ENCODE results near the gene USP17L18.
"Not testable (repeated sequence)": the region's sequence is repeated elsewhere in the genome, so short reads cannot be mapped to it uniquely, and the experiment has no call there.

The USP17L18 gene

GRCh38 chr4:9247953-9248680, at the start of gene USP17L18:
Gene USP17L18 (plus strand): TSS chr4:9248630. CDS start chr4:9248630, 0 bp downstream.
- DNase-seq = peak; percentile 3

- not testable (repeated sequence) for DNase-seq
These were observed 38.1 kb upstream of the USP17L18 start, which contains the start of gene USP17L10 for GRCh38 chr4:9210357-9210756. Gene USP17L10 (plus strand): TSS chr4:9210657. CDS start chr4:9210657, 0 bp downstream.

GRCh38 chr4:9214701-9215100, 33.7 kb upstream of the USP17L18 start:
- not testable (repeated sequence) for DNase-seq

GRCh38 chr4:9215105-9215504, 33.3 kb upstream of the USP17L18 start, which contains the start of gene USP17L11:
Gene USP17L11 (plus strand): TSS chr4:9215405. CDS start chr4:9215405, 0 bp downstream.
- not testable (repeated sequence) for DNase-seq

- not testable (repeated sequence) for DNase-seq
These were observed 28.6 kb upstream of the USP17L18 start, which contains the start of gene USP17L12 for GRCh38 chr4:9219852-9220251. Gene USP17L12 (plus strand): TSS chr4:9220152. CDS start chr4:9220152, 0 bp downstream.

GRCh38 chr4:9224596-9224995, 23.8 kb upstream of the USP17L18 start, which contains the start of gene USP17L13:
Gene USP17L13 (plus strand): TSS chr4:9224896. CDS start chr4:9224896, 0 bp downstream.
- DNase-seq = not testable (repeated sequence)

GRCh38 chr4:9230249-9230648, 18.2 kb upstream of the USP17L18 start:
- DNase-seq = not testable (repeated sequence)

GRCh38 chr4:9234085-9234484, 14.3 kb upstream of the USP17L18 start, which contains the start of gene USP17L15:
Gene USP17L15 (plus strand): TSS chr4:9234385. CDS start chr4:9234385, 0 bp downstream.
- DNase-seq = not testable (repeated sequence)

- DNase-seq = not testable (repeated sequence)
These were observed 10.0 kb upstream of the USP17L18 start for GRCh38 chr4:9238461-9238860.

- DNase-seq = not testable (repeated sequence)
These were observed 4.9 kb upstream of the USP17L18 start, which contains the start of gene USP17L17 for GRCh38 chr4:9243579-9243978. Gene USP17L17 (plus strand): TSS chr4:9243879. CDS start chr4:9243879, 0 bp downstream.

- DNase-seq = not testable (repeated sequence)
These were observed 4.6 kb downstream of the USP17L18 start, which contains the start of gene USP17L19 for GRCh38 chr4:9253078-9253477. Gene USP17L19 (plus strand): TSS chr4:9253378. CDS start chr4:9253378, 0 bp downstream.

- DNase-seq = not testable (repeated sequence)
These were observed 9.4 kb downstream of the USP17L18 start, which contains the start of gene USP17L20 for GRCh38 chr4:9257824-9258223. Gene USP17L20 (plus strand): TSS chr4:9258124. CDS start chr4:9258124, 0 bp downstream.

- not testable (repeated sequence) for DNase-seq
These were observed 14.1 kb downstream of the USP17L18 start, which contains the start of gene USP17L21 for GRCh38 chr4:9262572-9262971. Gene USP17L21 (plus strand): TSS chr4:9262872. CDS start chr4:9262872, 0 bp downstream.

GRCh38 chr4:9267319-9267718, 18.9 kb downstream of the USP17L18 start, which contains the start of gene USP17L22:
Gene USP17L22 (plus strand): TSS chr4:9267619. CDS start chr4:9267619, 0 bp downstream.
- not testable (repeated sequence) for DNase-seq

- peak; percentile 7 for DNase-seq
These were observed 23.3 kb downstream of the USP17L18 start for GRCh38 chr4:9271719-9272118.

Data from activated CD4-positive, alpha-beta T cell treated with anti-CD3 and anti-CD28 coated beads for 48 hours (primary cell).